Measurements from ENCODE around the gene CTNNA2.

DNA sequence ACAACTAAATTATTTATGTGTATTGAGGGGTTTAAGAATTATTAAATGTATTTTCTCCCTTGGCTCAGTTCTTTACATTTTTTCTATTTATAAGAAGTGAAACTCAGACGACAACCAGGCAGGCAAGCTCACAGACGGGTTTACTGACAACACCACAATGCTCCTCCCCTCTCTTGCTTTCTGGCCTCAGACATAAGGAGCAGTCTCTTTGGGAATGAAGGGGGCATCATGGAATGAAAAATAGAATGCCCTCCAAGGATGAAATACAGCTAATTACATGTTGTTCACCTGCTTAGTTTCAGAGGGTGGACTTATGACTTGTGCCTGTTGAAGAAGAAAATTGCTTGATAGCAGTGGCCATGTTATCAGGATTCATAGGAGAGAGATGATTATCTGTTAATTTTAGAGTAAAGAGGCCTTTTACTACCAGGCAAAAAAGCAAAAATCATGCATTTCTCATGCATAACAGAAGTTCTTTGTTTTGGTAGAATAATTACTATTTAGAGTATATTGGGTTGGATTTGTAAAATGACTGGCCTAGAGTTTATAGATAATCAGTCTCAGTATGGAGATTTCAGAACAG, 963.8 kb downstream of the CTNNA2 start:
- TF ChIP-seq, protein P1, sequence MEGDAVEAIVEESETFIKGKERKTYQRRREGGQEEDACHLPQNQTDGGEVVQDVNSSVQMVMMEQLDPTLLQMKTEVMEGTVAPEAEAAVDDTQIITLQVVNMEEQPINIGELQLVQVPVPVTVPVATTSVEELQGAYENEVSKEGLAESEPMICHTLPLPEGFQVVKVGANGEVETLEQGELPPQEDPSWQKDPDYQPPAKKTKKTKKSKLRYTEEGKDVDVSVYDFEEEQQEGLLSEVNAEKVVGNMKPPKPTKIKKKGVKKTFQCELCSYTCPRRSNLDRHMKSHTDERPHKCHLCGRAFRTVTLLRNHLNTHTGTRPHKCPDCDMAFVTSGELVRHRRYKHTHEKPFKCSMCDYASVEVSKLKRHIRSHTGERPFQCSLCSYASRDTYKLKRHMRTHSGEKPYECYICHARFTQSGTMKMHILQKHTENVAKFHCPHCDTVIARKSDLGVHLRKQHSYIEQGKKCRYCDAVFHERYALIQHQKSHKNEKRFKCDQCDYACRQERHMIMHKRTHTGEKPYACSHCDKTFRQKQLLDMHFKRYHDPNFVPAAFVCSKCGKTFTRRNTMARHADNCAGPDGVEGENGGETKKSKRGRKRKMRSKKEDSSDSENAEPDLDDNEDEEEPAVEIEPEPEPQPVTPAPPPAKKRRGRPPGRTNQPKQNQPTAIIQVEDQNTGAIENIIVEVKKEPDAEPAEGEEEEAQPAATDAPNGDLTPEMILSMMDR (IDR thresholded peaks at IDR 0.05) = no peak
- no peak for TF ChIP-seq EP300 (IDR thresholded peaks at IDR 0.05)
- TF ChIP-seq POLR2AphosphoS5 (IDR thresholded peaks at IDR 0.05) = no peak
